NB4 (cell line): Measurements from ENCODE around the gene AFF3.

Experiments
- DNase-seq: peaks from one replicate; pipeline ENCODE4 v3.0.0; 2010; ENCODE audit warnings: low read depth
- H3K4me3 ChIP-seq: one replicate; pipeline ENCODE4 v1.5.1; 2011; ENCODE audit warnings: mild to moderate bottlenecking, low read depth, low read length, moderate library complexity
- MYC ChIP-seq: IDR thresholded peaks from 2 replicates; pipeline ENCODE4 v1.6.1; 2011; ENCODE audit warnings: low read depth, low read length
- POLR2A ChIP-seq: IDR thresholded peaks from 2 replicates; pipeline ENCODE4 v1.6.1; 2011; ENCODE audit warnings: mild to moderate bottlenecking; ENCODE audit not compliant: insufficient read length; ENCODE audit errors: extremely low read depth
- TF ChIP-seq, protein P1 (sequence below): IDR thresholded peaks from one replicate; pipeline ENCODE4 v1.5.1; 2012; ENCODE audit warnings: low read depth, low read length
- TF ChIP-seq, protein P2 (sequence below): IDR thresholded peaks from 2 replicates; pipeline ENCODE4 v1.6.1; 2011; ENCODE audit warnings: low read depth, low read length

Gene AFF3

GRCh38 chr2:99545066-99545465 lies 597.3 kb downstream of the AFF3 start:
- TF ChIP-seq MYC (no peak), POLR2A (no peak)
- TF ChIP-seq, protein P1, sequence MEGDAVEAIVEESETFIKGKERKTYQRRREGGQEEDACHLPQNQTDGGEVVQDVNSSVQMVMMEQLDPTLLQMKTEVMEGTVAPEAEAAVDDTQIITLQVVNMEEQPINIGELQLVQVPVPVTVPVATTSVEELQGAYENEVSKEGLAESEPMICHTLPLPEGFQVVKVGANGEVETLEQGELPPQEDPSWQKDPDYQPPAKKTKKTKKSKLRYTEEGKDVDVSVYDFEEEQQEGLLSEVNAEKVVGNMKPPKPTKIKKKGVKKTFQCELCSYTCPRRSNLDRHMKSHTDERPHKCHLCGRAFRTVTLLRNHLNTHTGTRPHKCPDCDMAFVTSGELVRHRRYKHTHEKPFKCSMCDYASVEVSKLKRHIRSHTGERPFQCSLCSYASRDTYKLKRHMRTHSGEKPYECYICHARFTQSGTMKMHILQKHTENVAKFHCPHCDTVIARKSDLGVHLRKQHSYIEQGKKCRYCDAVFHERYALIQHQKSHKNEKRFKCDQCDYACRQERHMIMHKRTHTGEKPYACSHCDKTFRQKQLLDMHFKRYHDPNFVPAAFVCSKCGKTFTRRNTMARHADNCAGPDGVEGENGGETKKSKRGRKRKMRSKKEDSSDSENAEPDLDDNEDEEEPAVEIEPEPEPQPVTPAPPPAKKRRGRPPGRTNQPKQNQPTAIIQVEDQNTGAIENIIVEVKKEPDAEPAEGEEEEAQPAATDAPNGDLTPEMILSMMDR: no peak
- TF ChIP-seq, protein P2, sequence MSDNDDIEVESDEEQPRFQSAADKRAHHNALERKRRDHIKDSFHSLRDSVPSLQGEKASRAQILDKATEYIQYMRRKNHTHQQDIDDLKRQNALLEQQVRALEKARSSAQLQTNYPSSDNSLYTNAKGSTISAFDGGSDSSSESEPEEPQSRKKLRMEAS: no peak
- no peak overlapping the region for H3K4me3 ChIP-seq
- no peak for DNase-seq

- no peak overlapping the region for H3K4me3 ChIP-seq
- TF ChIP-seq, protein P1: no peak
- TF ChIP-seq, protein P2: no peak
- TF ChIP-seq POLR2A (no peak), MYC (no peak)
- DNase-seq: no peak
These were observed 597.8 kb downstream of the AFF3 start for GRCh38 chr2:99544608-99545007.

GRCh38 chr2:99543247-99543646 lies 599.1 kb downstream of the AFF3 start:
- no peak overlapping the region for H3K4me3 ChIP-seq
- TF ChIP-seq POLR2A: no peak
- TF ChIP-seq, protein P2: no peak
- TF ChIP-seq MYC: no peak
- TF ChIP-seq, protein P1: no peak
- no peak for DNase-seq

DNA sequence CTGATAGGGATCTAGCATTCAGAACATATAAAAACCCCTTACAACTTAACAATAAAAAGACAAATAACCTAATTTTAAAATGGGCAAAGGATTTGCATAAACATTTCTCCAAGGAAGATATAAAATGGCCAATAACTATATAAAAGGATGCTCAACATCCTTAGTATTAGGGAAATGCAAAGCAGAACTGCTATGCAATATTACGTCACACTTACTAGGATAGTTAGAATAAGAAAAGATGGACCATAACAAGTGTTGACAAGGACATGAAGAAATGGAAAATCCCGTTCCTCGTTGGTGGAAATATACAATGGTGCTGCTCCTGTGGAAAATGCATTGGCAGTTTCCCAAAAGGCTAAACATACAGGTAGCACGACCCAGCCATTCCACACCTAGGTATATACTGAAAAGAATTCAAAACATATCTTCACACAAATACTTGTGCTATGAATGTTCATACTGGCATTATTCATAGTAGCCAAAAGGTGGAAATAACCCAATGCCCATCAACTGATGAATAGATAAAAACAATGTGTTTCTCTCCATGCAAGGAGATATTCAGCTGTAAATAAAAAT lies 604.4 kb downstream of the AFF3 start:
- H3K4me3 ChIP-seq: no peak overlapping the region
- TF ChIP-seq, protein P1: no peak
- TF ChIP-seq POLR2A: no peak
- no peak for TF ChIP-seq MYC
- TF ChIP-seq, protein P2: no peak
- no peak for DNase-seq

- no peak for DNase-seq
- TF ChIP-seq POLR2A: no peak
- TF ChIP-seq MYC: no peak
- TF ChIP-seq, protein P1: no peak
- TF ChIP-seq, protein P2: no peak
- H3K4me3 ChIP-seq: no peak overlapping the region
These were observed 618.3 kb downstream of the AFF3 start for GRCh38 chr2:99524056-99524455.
